CD4-positive, alpha-beta T cell treated with Interleukin-6 at 100 ng/mL for 8 hours (primary cell): ENCODE results near the gene TRPC4AP.

Experiments used
- DNase-seq: peaks from one replicate; pipeline ENCODE4 v3.0.0-alpha.2; 2020; ENCODE audit warnings: mixed read lengths, low spot score

TRPC4AP gene

GRCh38 chr20:35014537-35014936, 78.1 kb downstream of the TRPC4AP start:
- no peak for DNase-seq

- no peak for DNase-seq
Observed at GRCh38 chr20:35013421-35014411, 78.9 kb downstream of the TRPC4AP start.

DNA sequence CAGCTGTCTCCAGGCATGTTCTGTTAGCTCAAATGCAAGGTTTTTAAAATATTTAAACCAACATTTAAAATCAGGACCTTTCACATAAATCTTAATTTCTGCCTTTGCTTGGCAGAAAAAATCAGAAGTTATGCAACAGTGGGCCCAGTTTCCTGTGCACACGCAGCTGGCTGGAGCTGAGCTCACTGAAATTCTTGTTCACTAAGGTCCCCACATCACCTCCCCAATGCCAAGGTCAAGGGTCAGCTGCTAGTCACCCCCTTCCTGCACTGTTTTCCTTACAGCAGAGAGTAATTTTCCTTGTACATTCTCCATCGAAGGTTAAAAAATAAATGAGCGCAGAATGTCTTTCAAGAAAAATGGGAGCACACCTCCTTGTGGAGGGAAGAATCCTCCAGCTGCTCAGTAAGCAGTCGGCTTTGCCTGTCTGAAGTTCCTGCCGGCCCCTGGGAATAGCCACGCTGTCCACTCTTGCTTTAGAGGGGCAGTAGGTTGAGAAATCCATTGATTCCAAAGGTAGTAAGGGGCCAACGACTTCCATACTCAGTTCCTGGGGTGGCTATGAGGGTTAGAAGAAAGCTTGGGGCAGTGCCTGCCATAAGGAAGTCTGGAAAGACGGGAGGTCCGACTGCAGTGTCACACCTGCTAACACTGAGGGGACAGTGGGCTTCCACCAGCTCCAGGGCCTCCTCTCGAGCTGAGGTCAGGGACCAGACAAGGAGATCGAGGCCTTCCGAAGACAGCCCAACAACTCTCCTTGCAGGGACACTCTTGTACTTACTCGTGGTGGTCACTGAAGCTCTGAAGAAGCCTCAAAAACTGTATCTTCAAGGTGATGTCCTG, 80.2 kb downstream of the TRPC4AP start:
- no peak for DNase-seq

- DNase-seq, result no peak
Observed at GRCh38 chr20:35011589-35012226, 80.9 kb downstream of the TRPC4AP start.

DNA sequence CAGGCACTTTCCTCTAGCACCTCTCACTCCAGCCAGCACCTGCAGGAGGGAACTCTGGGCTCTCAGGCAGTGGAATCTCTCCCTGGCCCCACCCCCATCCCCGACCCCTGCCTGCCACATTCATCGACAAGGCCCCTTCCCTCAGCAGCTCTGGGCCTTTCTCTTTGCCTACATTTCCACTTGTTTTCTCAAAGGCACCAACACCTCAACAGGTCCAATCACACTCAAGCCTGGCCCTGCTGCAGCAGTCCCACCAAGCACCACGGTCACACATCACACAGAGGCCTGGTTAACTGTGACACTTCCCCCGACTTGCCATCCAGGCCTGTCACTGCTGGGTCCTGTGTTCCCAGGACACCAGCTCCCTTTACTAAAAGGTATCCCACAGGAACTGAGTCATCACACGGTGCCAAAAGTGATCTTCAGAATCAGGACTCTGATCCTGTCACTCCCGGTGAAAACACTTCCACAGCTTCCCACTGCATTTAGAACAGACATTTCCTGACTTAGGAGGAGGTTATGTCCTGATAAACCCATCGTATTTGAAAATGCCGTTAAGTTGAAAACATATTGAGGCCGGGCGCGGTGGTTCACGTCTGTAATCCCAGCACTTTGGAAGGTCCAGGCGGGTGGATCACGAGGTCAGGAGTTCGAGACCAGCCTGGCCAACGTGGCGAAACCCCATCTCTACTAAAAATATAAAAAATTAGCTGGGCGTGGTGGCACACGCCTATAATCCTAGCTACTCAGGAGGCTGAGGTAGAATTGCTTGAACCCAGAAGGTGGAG, 82.0 kb downstream of the TRPC4AP start:
- DNase-seq, result no peak

- DNase-seq, result no peak
Observed at GRCh38 chr20:35009665-35010328, 82.8 kb downstream of the TRPC4AP start.

GRCh38 chr20:35008411-35009342, 83.9 kb downstream of the TRPC4AP start:
- no peak for DNase-seq

- DNase-seq, result no peak
Observed at GRCh38 chr20:35007891-35008290, 84.7 kb downstream of the TRPC4AP start.

- no peak for DNase-seq
Observed at GRCh38 chr20:35007413-35007812, 85.2 kb downstream of the TRPC4AP start.

- no peak for DNase-seq
Observed at GRCh38 chr20:35006531-35006971, 86.1 kb downstream of the TRPC4AP start.

DNA sequence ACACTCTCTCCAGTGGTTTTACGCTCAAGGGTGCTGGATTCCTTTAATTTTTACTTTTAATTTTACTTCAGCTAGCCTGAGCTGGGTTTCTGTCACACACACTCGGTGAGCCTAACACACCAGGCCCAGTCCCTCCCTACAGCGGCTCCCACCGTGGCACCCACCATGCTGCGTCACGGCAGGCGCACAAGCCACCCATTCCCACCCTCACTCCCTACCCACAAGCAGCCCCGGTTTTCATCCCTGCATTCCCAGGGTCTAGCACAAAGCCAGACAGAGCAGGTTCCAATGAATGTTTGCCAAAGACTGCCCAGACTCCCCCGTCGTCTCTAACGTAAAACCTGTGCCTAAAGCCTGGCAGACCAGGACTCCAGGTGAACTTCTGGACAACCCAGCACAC, 86.6 kb downstream of the TRPC4AP start:
- no peak for DNase-seq

DNA sequence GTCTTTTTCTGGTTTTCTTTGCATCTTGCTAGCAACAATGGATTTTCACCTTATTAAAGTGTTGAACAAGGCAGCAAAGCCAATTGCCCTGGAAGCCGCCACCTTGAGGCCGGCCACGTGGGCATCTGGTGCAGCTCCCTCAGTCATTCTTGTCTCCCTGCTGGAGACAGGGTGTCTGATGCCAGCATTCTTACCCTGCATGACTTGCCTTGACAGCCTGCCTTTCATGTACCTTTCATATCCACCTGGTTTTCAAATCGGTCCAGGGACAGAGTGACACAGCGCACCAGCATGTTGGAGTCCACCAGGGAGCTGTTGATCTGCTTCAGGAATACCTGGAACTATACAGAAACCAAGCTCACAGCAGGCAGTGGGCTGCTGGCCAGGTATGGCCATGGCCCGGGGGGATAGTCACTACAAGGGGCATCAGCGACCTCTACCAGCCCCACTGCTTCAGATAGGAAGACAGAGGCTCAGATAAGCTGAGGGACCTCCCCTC, 87.1 kb downstream of the TRPC4AP start:
- DNase-seq, result no peak

DNA sequence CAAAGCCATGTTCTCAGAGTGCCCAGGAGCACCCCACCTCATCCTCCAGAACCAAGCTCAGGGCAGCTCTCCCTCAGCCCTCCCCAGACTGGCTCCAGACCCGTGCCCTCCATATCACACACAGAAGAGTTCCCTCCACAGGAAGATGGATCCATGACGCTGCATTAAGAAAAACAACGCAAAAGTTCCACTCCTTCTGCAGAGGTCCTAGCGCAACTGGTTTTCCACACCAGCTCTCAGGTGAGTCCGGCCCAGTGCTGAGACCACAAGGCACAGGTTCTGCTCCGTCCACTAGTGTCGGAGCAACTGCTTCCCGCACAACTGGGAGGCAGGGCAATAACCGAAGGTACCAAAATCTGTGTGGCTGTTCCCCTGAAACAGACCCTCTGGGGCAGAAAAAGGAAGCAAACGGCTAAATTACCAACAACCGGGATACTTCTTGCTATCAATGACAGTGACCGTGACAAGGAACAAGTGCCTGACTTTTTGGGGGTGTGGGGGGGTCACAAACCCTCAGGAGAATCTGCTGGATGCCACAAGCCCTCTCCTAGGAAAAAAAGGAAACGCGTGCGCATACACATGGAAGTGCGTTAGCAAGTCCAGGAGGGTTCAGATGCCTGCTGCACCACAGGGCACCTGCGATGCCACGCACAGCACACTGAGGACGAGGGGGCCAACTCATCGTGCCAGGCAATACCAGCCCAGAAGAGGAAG, 87.7 kb downstream of the TRPC4AP start:
- DNase-seq, result no peak

GRCh38 chr20:35004051-35004725, 88.4 kb downstream of the TRPC4AP start:
- no peak for DNase-seq

DNA sequence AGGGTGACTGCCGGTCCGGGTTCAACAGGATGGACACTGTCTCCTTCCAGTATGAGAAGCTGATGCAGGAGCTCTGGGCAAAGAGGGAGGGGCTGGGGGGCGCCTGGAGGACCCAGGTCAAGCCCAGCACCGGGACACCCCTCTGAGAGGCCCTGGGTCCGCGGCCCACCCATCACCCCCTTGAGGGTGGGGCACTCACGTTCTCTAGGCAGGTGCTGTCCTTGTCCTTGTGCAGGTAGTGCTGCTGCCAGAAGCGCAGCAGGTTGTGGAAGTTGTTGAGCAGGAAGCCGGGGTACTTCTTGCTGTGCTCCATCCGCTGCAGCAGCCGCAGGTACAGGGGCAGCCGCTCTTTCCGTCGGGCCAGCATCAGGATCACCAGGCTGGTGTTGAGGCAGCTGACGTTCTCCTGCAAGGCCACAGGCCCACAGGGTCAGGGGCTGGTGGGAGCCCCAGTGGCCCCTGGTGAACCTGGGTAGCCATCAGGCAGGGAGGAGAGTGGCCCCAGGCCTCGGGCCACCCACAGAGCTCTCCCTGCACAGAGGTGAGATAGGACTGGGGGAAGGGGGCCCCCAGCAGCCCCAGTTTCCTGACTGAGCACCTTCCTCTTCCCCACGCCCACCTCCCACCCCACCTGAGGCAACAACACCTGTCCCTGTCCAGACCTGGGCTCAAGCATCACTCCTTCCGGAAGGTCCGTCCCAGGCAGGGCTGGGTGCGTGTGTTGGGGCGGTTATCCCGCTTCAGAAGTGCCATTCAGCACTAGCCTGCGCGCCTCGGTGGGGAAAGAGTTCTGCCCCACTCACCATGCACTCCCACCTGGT, 89.2 kb downstream of the TRPC4AP start:
- no peak for DNase-seq

DNA sequence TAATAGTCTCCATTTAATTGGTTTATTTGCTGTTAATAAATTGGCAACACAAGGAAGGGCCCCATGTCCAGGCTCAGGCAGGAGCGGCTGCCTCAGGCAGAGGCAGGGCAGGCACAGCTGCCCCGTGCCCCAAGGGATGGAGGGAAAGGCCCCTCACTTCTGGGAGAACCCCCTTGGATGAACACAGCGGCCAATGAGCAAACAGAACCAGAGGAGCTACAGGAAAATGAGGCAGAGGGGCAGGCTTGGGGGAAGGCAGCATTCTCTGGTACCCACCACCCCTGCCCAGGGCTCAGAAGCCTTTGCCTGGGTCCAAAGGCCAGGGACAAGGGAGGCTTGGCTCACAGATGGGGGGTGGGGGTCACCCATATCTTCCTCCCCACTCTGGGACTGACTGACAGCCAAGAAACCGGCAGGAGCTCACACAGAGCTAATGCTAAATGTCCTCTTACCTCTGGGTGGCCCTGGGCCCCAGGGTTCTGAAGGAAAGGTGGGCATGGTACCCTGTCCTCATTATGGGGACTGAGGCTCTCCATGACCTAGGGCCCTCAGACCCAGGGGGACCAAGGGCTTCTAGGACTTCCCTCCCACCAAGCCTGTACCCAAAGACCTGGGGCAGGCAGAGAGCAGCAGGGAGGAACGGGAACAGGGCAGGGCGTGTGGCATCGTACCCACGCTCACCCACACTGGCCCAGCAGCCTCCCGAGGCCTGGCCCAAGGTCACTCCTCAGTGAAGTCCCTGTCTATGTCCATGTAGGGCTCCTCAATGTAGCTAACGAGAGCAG, 90.0 kb downstream of the TRPC4AP start:
- no peak for DNase-seq
